ENCODE measurements around the gene PRKCD. TPM values are rescaled to one million over a fixed set of nuclear protein-coding genes. Genes with fewer than 3 reads are reported as not detected.

Gene PRKCD
- total and polyA plus RNA-seq, 9 of the 15 experiments (the other 6 are each of a cell fraction or from before 2014, with no cell fraction given) = 2.5 to 19.5 (median 6.1) TPM

DNA sequence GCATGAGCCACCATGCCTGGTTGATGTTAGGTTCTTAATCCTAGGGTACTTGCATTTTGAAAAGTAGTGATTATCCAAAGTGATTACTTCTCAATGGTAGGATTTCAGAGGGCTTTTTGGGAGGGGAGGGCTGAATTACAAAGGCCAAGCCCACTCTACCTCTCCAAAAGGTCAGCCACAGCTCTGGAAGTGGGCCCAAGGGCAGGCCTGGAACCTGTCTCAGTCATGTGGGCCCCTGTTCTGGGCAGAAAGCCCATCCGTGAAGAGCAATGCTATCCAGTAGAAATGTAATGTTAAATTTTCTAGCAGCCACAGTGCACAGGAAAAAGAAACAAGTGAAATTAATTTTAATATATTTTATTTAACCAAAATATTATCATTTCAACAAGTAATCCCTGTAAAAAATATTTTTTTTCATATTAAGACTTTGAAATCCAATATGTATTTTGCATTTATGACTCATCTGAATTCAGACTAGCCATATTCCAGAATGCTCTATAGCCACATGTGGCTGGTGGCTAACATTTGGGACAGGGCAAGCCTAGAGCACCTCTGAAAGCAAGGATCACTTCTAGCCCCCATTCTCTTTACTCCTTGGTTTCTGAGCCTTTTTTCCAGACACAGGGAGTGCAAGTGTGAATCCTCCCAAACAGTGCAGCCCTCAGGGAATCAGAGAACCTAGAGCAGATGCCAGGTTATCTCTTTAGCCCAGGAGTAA lies 47.6 kb upstream of the PRKCD start (continued):
- TF ChIP-seq, protein P1, sequence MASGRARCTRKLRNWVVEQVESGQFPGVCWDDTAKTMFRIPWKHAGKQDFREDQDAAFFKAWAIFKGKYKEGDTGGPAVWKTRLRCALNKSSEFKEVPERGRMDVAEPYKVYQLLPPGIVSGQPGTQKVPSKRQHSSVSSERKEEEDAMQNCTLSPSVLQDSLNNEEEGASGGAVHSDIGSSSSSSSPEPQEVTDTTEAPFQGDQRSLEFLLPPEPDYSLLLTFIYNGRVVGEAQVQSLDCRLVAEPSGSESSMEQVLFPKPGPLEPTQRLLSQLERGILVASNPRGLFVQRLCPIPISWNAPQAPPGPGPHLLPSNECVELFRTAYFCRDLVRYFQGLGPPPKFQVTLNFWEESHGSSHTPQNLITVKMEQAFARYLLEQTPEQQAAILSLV (tag; IDR thresholded peaks at IDR 0.05) = no peak

DNA sequence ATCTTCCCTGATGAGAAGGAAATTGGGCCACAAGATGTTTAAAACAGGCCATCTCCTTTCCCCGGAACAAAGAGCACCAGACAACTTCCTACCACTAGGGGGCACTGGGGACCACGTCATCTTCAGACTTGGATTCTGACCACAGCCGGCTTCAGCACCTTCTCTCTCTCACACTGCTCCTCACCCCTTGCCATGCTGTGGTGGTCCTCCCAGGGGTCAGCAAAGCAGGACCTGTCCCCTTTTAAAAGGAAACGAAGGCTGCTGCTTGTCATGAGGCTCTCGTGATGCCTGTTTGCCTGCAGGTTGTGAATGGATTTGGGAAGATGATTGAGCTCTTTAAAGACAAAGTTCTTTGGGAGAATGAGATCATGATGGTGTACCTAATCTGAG lies 47.0 kb upstream of the PRKCD start:
- WGBS (ENCODE audit: insufficient coverage, low coverage, missing lambda C conversion rate) = 0% methylated on average over 5 of the region's 5 CpGs
- Histone ChIP-seq H3K4me2 (ENCODE audit: insufficient read depth, low read length) (no peak overlapping the region), H3K36me3 (ENCODE audit: control insufficient read depth, insufficient read depth, low read length) (peaks cover 23% of the 10 kb centered on the region; the same call in 2 of the 3 replicates), H3K9me3 (replicated peaks; ENCODE audit: control insufficient read depth, insufficient read depth, low read depth, low read length) (no peaks in the 10 kb centered on the region), H2AFZ (ENCODE audit: low read depth, low read length) (no peak overlapping the region), H3K9me1 (ENCODE audit: control insufficient read depth, insufficient read depth, low read length) (no peaks in the 10 kb centered on the region), H4K20me1 (replicated peaks; ENCODE audit: control insufficient read depth, insufficient read depth, low read length) (no peaks in the 10 kb centered on the region), H3K9ac (ENCODE audit: insufficient read depth in 1 of 2, low read depth in 2 of 2, low read length in 2 of 2) (no peak overlapping the region), H3K27ac (ENCODE audit: extremely low read depth, low read depth, low read length) (no peak overlapping the region), H3K4me3 (no peak overlapping the region), H3K79me2 (ENCODE audit: control insufficient read depth, insufficient read depth, low read length) (no peaks in the 10 kb centered on the region), H3K27me3 (ENCODE audit: control insufficient read depth in 2 of 2, insufficient read depth in 2 of 2, low read length in 2 of 2) (no peaks in the 10 kb centered on the region), H3K4me1 (replicated peaks in 1 of 2; ENCODE audit: control insufficient read depth in 2 of 2, insufficient read depth in 2 of 2, low read length in 2 of 2) (peaks cover 0 to 16% of the 10 kb centered on the region in 2 experiments; a peak in 3 of 5 replicates)
- intact Hi-C loops (cut with micrococcal nuclease) = loop anchor here (1.0 to 5.0 kb wide), 2 partner anchors 82 to 262 kb away; no protein-coding TSS in a partner anchor
- BruUV-seq (replicated peaks) = no TSS peak
- DNase-seq (ENCODE audit: extremely low read depth in 1 of 4, low spot score in 3 of 4) = peak; percentile 75 to 81 (median 77)
- peak; percentile 89 for FAIRE-seq
- peak; percentile 94 for ATAC-seq
- ChIA-PET CTCF (ENCODE audit: low intra/inter-chr PET ratio) (interaction anchor here (0.5 to 3.0 kb wide), 3 partner anchors 16 to 82 kb away, joined by 3 to 32 read pairs (median 5); partner anchors contain the start of gene RFT1), POLR2A (interaction anchor here (0.6 to 1.3 kb wide), 2 partner anchors 11 to 82 kb away, joined by 3 to 5 read pairs; no protein-coding TSS in a partner anchor)
- in situ Hi-C loops (cut with MboI) = loop anchor here (5.0 kb wide), 1 partner anchor 83 kb away; no protein-coding TSS in a partner anchor
- TF ChIP-seq CC2D1A (IDR thresholded peaks at IDR 0.05) (0 out of 2 replicates have a peak, but pooled peaks have one; percentile 57), EHMT2 (IDR thresholded peaks at IDR 0.05) (no peak), TAF15 (IDR thresholded peaks at IDR 0.05; ENCODE audit: low read depth, low read length) (no peak), KDM4B (IDR thresholded peaks at IDR 0.05; ENCODE audit: borderline replicate concordance in 2 of 2, low read depth in 1 of 2) (no peak)
- TF ChIP-seq, protein P2, sequence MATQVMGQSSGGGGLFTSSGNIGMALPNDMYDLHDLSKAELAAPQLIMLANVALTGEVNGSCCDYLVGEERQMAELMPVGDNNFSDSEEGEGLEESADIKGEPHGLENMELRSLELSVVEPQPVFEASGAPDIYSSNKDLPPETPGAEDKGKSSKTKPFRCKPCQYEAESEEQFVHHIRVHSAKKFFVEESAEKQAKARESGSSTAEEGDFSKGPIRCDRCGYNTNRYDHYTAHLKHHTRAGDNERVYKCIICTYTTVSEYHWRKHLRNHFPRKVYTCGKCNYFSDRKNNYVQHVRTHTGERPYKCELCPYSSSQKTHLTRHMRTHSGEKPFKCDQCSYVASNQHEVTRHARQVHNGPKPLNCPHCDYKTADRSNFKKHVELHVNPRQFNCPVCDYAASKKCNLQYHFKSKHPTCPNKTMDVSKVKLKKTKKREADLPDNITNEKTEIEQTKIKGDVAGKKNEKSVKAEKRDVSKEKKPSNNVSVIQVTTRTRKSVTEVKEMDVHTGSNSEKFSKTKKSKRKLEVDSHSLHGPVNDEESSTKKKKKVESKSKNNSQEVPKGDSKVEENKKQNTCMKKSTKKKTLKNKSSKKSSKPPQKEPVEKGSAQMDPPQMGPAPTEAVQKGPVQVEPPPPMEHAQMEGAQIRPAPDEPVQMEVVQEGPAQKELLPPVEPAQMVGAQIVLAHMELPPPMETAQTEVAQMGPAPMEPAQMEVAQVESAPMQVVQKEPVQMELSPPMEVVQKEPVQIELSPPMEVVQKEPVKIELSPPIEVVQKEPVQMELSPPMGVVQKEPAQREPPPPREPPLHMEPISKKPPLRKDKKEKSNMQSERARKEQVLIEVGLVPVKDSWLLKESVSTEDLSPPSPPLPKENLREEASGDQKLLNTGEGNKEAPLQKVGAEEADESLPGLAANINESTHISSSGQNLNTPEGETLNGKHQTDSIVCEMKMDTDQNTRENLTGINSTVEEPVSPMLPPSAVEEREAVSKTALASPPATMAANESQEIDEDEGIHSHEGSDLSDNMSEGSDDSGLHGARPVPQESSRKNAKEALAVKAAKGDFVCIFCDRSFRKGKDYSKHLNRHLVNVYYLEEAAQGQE (IDR thresholded peaks at IDR 0.05; ENCODE audit: borderline replicate concordance) = peak; percentile 74; the same call in 1 of the 2 replicates
- TF ChIP-seq, protein P2 (CRISPR knock-in tag; IDR thresholded peaks at IDR 0.05; ENCODE audit: low read depth) = no peak
- TF ChIP-seq, protein P3, sequence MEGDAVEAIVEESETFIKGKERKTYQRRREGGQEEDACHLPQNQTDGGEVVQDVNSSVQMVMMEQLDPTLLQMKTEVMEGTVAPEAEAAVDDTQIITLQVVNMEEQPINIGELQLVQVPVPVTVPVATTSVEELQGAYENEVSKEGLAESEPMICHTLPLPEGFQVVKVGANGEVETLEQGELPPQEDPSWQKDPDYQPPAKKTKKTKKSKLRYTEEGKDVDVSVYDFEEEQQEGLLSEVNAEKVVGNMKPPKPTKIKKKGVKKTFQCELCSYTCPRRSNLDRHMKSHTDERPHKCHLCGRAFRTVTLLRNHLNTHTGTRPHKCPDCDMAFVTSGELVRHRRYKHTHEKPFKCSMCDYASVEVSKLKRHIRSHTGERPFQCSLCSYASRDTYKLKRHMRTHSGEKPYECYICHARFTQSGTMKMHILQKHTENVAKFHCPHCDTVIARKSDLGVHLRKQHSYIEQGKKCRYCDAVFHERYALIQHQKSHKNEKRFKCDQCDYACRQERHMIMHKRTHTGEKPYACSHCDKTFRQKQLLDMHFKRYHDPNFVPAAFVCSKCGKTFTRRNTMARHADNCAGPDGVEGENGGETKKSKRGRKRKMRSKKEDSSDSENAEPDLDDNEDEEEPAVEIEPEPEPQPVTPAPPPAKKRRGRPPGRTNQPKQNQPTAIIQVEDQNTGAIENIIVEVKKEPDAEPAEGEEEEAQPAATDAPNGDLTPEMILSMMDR (IDR thresholded peaks at IDR 0.05 in 2 of 3, conservative IDR thresholded peaks at IDR 0.05 in 1 of 3; ENCODE audit: insufficient read depth in 2 of 3, low read depth in 1 of 3, low read length in 3 of 3) = peak; percentile 82 to 90 (median 83)
